ENCODE data around the gene AGPAT2. TPM values are rescaled to one million over a fixed set of nuclear protein-coding genes. Genes with fewer than 3 reads are reported as not detected.
A peak's percentile ranks its signal among the peaks of the same experiment; 100 is the strongest.

AGPAT2 gene
- total RNA-seq (2021; ENCODE audit: unreplicated experiment) (77.9 TPM), Bru-seq, nascent RNA (percentile 55 among the genes with signal in this experiment), BruChase-seq, experiment 1, labeled RNA remaining after a 2-hour chase (percentile 55 among the genes with signal in this experiment), BruChase-seq, experiment 2, labeled RNA remaining after a 6-hour chase (percentile 63 among the genes with signal in this experiment)
- 118 TPM for polyA plus RNA-seq (2012; ENCODE audit: insufficient read length)
- long read RNA-seq, transcript AGPAT2-202 (6 exons, 1,512 nt), result major isoform, 155 of 203 reads
- long read RNA-seq, transcript AGPAT2-201 (5 exons, 1,391 nt), result minor isoform, 18 of 203 reads
- long read RNA-seq, partial matches to known transcripts, result 1 of 203 reads
- long read RNA-seq, other reads (novel, unspliced or antisense), result 26 of 203 reads

DNA sequence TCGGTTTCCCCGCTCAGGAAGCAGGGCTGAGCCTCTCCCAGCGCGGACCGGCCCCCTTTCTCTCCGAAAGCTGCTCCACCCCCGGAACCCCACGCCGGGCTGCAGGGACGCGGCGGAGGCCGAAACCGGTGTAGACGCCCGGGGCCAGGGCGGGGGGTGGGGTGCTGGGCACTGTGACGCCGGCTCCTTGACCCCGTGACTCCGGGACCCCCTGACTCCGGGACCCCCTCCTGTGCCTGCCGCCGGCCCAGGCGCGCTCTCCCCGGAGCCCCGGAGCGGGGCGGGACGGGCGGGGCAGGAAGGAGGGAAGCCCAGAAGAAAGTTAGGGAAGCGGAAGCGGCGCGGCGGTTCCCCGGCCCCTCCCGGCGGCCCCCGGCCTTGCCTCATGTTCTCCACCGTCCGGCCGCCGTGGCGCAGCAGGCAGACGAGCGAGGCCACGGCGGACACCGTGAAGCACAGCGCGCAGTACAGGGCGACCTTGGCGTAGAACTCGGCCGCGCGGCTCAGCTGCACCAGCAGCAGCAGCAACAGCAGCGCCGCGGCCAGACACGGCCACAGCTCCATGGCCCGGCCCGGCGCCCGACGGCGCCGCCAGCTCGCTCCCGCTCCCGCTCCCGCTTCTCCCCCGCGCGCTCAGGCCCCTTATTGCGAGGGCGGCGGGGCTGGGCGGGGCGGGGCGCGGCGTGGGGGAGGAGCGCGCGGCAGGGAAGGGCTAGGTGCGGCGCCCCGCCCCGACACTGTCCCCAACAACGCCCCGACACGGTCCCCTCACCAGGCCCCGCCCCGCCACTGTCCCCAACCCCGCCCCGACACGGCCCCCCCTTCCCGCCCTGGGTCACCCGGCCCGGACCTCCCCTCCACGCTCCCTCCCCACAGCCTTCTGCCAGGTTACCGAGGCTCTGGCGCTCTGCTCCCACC lies at the start of gene AGPAT2:
TSS of gene AGPAT2 (minus strand) at position 664 of the 918 bp plus-strand sequence. CDS start at position 564, 100 bp downstream.
- DNase-seq (ENCODE audit: low read depth, low spot score), result no peak
- Histone ChIP-seq H3K4me3 (ENCODE audit: low read depth in 2 of 2, low read length in 2 of 2) (peak within 1 kb of the TSS; percentile 63 to 65), H3K27me3 (ENCODE audit: control insufficient read depth, insufficient read depth, low read length) (no peaks in the 10 kb centered on the region), H3K9me3 (ENCODE audit: control insufficient read depth, insufficient read depth, low read depth, low read length) (no peaks in the 10 kb centered on the region), H3K4me1 (ENCODE audit: control insufficient read depth, insufficient read depth, low read length) (peaks cover 24% of the 10 kb centered on the region; the same call in 1 of the 2 replicates), H3K36me3 (ENCODE audit: control insufficient read depth, insufficient read depth, low read length) (no peaks in the 10 kb centered on the region), H3K27ac (ENCODE audit: low read length) (peak within 1 kb of the TSS; percentile 77)
- ChIA-PET POLR2A (no interaction called here), CTCF (no interaction called here)
- in situ Hi-C loops (cut with HindIII; ENCODE audit: low pct_unique_long_range_greater_than_20kb, low sequenced_read_pairs) (no loop called here), intact Hi-C loops (cut with micrococcal nuclease; ENCODE audit: unreplicated experiment) (no loop called here)
- TF ChIP-seq SIN3A (IDR thresholded peaks at IDR 0.05; ENCODE audit: borderline replicate concordance, insufficient read depth, low read depth, low read length) (no peak), POLR2AphosphoS5 (IDR thresholded peaks at IDR 0.05; ENCODE audit: low read depth, low read length) (no peak), TCF7L2 (IDR thresholded peaks at IDR 0.05; ENCODE audit: low read depth, low read length) (no peak)
- TF ChIP-seq, protein P1, sequence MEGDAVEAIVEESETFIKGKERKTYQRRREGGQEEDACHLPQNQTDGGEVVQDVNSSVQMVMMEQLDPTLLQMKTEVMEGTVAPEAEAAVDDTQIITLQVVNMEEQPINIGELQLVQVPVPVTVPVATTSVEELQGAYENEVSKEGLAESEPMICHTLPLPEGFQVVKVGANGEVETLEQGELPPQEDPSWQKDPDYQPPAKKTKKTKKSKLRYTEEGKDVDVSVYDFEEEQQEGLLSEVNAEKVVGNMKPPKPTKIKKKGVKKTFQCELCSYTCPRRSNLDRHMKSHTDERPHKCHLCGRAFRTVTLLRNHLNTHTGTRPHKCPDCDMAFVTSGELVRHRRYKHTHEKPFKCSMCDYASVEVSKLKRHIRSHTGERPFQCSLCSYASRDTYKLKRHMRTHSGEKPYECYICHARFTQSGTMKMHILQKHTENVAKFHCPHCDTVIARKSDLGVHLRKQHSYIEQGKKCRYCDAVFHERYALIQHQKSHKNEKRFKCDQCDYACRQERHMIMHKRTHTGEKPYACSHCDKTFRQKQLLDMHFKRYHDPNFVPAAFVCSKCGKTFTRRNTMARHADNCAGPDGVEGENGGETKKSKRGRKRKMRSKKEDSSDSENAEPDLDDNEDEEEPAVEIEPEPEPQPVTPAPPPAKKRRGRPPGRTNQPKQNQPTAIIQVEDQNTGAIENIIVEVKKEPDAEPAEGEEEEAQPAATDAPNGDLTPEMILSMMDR (IDR thresholded peaks at IDR 0.05), result no peak
- TF ChIP-seq, protein P2, sequence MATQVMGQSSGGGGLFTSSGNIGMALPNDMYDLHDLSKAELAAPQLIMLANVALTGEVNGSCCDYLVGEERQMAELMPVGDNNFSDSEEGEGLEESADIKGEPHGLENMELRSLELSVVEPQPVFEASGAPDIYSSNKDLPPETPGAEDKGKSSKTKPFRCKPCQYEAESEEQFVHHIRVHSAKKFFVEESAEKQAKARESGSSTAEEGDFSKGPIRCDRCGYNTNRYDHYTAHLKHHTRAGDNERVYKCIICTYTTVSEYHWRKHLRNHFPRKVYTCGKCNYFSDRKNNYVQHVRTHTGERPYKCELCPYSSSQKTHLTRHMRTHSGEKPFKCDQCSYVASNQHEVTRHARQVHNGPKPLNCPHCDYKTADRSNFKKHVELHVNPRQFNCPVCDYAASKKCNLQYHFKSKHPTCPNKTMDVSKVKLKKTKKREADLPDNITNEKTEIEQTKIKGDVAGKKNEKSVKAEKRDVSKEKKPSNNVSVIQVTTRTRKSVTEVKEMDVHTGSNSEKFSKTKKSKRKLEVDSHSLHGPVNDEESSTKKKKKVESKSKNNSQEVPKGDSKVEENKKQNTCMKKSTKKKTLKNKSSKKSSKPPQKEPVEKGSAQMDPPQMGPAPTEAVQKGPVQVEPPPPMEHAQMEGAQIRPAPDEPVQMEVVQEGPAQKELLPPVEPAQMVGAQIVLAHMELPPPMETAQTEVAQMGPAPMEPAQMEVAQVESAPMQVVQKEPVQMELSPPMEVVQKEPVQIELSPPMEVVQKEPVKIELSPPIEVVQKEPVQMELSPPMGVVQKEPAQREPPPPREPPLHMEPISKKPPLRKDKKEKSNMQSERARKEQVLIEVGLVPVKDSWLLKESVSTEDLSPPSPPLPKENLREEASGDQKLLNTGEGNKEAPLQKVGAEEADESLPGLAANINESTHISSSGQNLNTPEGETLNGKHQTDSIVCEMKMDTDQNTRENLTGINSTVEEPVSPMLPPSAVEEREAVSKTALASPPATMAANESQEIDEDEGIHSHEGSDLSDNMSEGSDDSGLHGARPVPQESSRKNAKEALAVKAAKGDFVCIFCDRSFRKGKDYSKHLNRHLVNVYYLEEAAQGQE (IDR thresholded peaks at IDR 0.05; ENCODE audit: insufficient read depth in 1 of 2, low read depth in 2 of 2, low read length in 1 of 2), result no peak
- no TSS peak for BruUV-seq (replicated peaks)
- peak; percentile 88 for ATAC-seq

DNA sequence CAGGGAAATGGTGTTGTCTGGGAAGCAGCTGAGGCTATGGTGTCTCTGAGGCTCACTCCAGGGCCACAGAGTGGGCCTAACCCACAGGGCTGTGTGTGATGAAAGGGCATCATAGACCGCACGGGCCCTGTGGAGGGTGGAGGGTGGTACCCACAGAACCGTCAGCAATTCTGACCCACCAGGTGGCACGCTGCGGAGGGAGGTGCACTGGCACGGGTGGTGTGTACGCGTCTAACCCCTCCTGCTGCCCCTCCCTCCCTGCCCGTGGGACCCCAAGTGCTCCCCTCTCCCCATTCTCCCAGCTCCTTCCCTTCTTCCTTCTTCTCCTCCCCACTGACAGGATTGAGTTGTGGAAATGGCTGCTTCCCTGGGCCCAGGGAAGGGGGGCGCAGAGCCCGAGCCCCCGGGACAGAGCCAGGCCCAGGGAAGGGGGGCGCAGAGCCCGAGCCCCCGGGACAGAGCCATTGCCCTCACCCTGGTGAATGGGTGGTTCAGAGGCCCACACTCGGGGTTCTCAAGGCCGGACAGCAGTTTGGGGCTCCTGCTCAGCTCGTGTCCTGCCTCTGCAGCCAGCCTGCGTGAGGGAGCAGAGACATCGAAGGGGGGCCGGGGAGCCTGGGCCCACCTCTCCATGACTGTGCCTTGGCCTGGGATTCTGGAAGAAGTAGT lies 48.7 kb upstream of the AGPAT2 start:
- ChIA-PET CTCF (interaction anchor here (0.7 kb wide), 1 partner anchor 28 kb away, joined by 6 read pairs; no protein-coding TSS in a partner anchor), POLR2A (no interaction called here)
- H3K27me3 ChIP-seq (ENCODE audit: control insufficient read depth, insufficient read depth, low read length), result no peaks in the 10 kb centered on the region
- DNase-seq (ENCODE audit: low read depth, low spot score) (no peak), ATAC-seq (peak; percentile 39; the same call in 1 of the 2 replicates)
- no TSS peak for BruUV-seq (replicated peaks)
- no peaks in the 10 kb centered on the region for H3K36me3 ChIP-seq (ENCODE audit: control insufficient read depth, insufficient read depth, low read length)
- H3K27ac ChIP-seq (ENCODE audit: low read length), result no peak overlapping the region
- H3K4me3 ChIP-seq (ENCODE audit: low read depth in 2 of 2, low read length in 2 of 2), result no peak overlapping the region
- H3K9me3 ChIP-seq (ENCODE audit: control insufficient read depth, insufficient read depth, low read depth, low read length), result no peaks in the 10 kb centered on the region
- no peaks in the 10 kb centered on the region for H3K4me1 ChIP-seq (ENCODE audit: control insufficient read depth, insufficient read depth, low read length)
- TF ChIP-seq, protein P1 (IDR thresholded peaks at IDR 0.05), result no peak
- TF ChIP-seq POLR2AphosphoS5 (IDR thresholded peaks at IDR 0.05; ENCODE audit: low read depth, low read length) (no peak), SIN3A (IDR thresholded peaks at IDR 0.05; ENCODE audit: borderline replicate concordance, insufficient read depth, low read depth, low read length) (no peak), TCF7L2 (IDR thresholded peaks at IDR 0.05; ENCODE audit: low read depth, low read length) (no peak)
- TF ChIP-seq, protein P2 (IDR thresholded peaks at IDR 0.05; ENCODE audit: insufficient read depth in 1 of 2, low read depth in 2 of 2, low read length in 1 of 2), result no peak
- intact Hi-C loops (cut with micrococcal nuclease; ENCODE audit: unreplicated experiment) (no loop called here), in situ Hi-C loops (cut with HindIII; ENCODE audit: low pct_unique_long_range_greater_than_20kb, low sequenced_read_pairs) (no loop called here)
